GM23248 (cell line): ENCODE results near the gene LAMA2. TPM values are rescaled to one million over a fixed set of nuclear protein-coding genes. Genes with fewer than 3 reads are reported as not detected.
A peak's percentile ranks its signal among the peaks of the same experiment; 100 is the strongest.

Experiments used
- DNase-seq: peaks from one replicate; pipeline ENCODE4 v3.0.0-alpha.2; 2015
- H2AFZ ChIP-seq: fragments of 200-600 bp; sonication (generic); 2 replicates; pipeline ENCODE4 v1.6.1; 2016; ENCODE audit warnings: antibody characterized with exemption
- H3F3A ChIP-seq: fragments of 200-600 bp; sonication (generic); 2 replicates; pipeline ENCODE4 v1.6.1; 2016; ENCODE audit warnings: mild to moderate bottlenecking, antibody characterized with exemption, mixed run types; ENCODE audit not compliant: insufficient read depth
- H3K27ac ChIP-seq: fragments of 200-600 bp; sonication (generic); 2 replicates; pipeline ENCODE4 v1.5.1; 2016; ENCODE audit warnings: mild to moderate bottlenecking
- H3K27me3 ChIP-seq: fragments of 200-600 bp; sonication (generic); replicated peaks from 2 replicates; pipeline ENCODE4 v1.6.1; 2016; ENCODE audit warnings: mild to moderate bottlenecking; ENCODE audit not compliant: insufficient read depth
- H3K36me3 ChIP-seq: fragments of 200-600 bp; sonication (generic); 2 replicates; pipeline ENCODE4 v1.6.1; 2016; ENCODE audit warnings: low read depth, mild to moderate bottlenecking
- H3K4me1 ChIP-seq: fragments of 200-600 bp; sonication (generic); 2 replicates; pipeline ENCODE4 v1.6.1; 2016; ENCODE audit warnings: mild to moderate bottlenecking; ENCODE audit not compliant: insufficient read depth
- H3K4me2 ChIP-seq: fragments of 200-600 bp; sonication (generic); one replicate; pipeline ENCODE4 v1.6.1; 2016; ENCODE audit warnings: mild to moderate bottlenecking; ENCODE audit not compliant: unreplicated experiment
- H3K4me3 ChIP-seq: fragments of 200-600 bp; sonication (generic); 2 replicates; pipeline ENCODE4 v1.5.1; 2016; ENCODE audit warnings: mild to moderate bottlenecking
- H3K79me2 ChIP-seq: fragments of 200-600 bp; sonication (generic); 2 replicates; pipeline ENCODE4 v1.6.1; 2016; ENCODE audit warnings: mild to moderate bottlenecking; ENCODE audit not compliant: insufficient read depth
- H3K9ac ChIP-seq: fragments of 200-600 bp; sonication (generic); 2 replicates; pipeline ENCODE4 v1.6.1; 2016; ENCODE audit warnings: mild to moderate bottlenecking
- H3K9me2 ChIP-seq: fragments of 200-600 bp; sonication (generic); 2 replicates; pipeline ENCODE4 v1.6.1; 2016; ENCODE audit warnings: mixed run types, mild to moderate bottlenecking, moderate library complexity; ENCODE audit not compliant: insufficient read depth
- H3K9me3 ChIP-seq: fragments of 200-600 bp; sonication (generic); one replicate; pipeline ENCODE4 v1.6.1; 2017; ENCODE audit warnings: low read depth
- H4K20me1 ChIP-seq: fragments of 200-600 bp; sonication (generic); 2 replicates; pipeline ENCODE4 v1.6.0; 2016; ENCODE audit not compliant: insufficient read depth
- EZH2 ChIP-seq: fragments of 200-600 bp; sonication (generic); IDR thresholded peaks from 2 replicates; pipeline ENCODE4 v1.6.1; 2018; ENCODE audit warnings: antibody characterized with exemption, mild to moderate bottlenecking; ENCODE audit not compliant: insufficient read depth, poor library complexity, severe bottlenecking
- EZH2phosphoT487 ChIP-seq: fragments of 200-600 bp; sonication (generic); IDR thresholded peaks from 2 replicates; pipeline ENCODE4 v1.6.1; 2018; ENCODE audit warnings: antibody characterized with exemption, moderate library complexity, mild to moderate bottlenecking, low read depth; ENCODE audit not compliant: insufficient read depth
- WGBS, 2 experiments: methylation state at CpG; one replicate each; pipeline ENCODE4 v1.1.6; 2015 to 2017; ENCODE audit warnings: low lambda C conversion rate in 2 of 2, low coverage in 1 of 2; ENCODE audit errors: missing lambda C conversion rate in 2 of 2; 5-methylcytosine and 5-hydroxymethylcytosine counted together
- in situ Hi-C: fragments of 300-500 bp; cut with MboI; formaldehyde crosslinking; loops from 2 replicates; pipeline ENCODE4 v1.15.0; 2020
- polyA plus RNA-seq: library from polyadenylated mRNA; unstranded; fragments of >200 nt; fragmentation: Nextera tagmentation; extraction: Ambion mirVana; gene quantifications from 2 replicates; pipeline ENCODE4 v1.2.1, GENCODE V29; 2016
- total RNA-seq: library from RNA; depleted of rRNA; stranded (reverse); fragments of >200 nt; shearing (Covaris generic); gene quantifications from 2 replicates; pipeline ENCODE4 v1.2.3, GENCODE V29; 2014

Gene LAMA2
- total and polyA plus RNA-seq, 2 experiments from 2014 or later = 8.3 to 31.1 TPM

GRCh38 chr6:129345890-129346289 is 463.0 kb downstream of the LAMA2 start:
- no peaks in the 10 kb centered on the region for H3K36me3 ChIP-seq
- H3K27me3 ChIP-seq = no peaks in the 10 kb centered on the region
- no peaks in the 10 kb centered on the region for H3K9me2 ChIP-seq
- peak overlapping the region; percentile 25 for H2AFZ ChIP-seq
- H3K9ac ChIP-seq = peak overlapping the region; percentile 25; the same call in 1 of the 2 replicates
- H4K20me1 ChIP-seq = no peaks in the 10 kb centered on the region
- no peaks in the 10 kb centered on the region for H3K9me3 ChIP-seq
- 0 to 2% methylated on average over 2 of the region's 2 CpGs for WGBS, 2 experiments
- peak overlapping the region; percentile 51 for H3K27ac ChIP-seq
- no peak overlapping the region for H3K4me3 ChIP-seq
- peak; percentile 76 for DNase-seq
- H3K4me2 ChIP-seq = peak overlapping the region; percentile 63
- peaks cover 41% of the 10 kb centered on the region for H3K4me1 ChIP-seq
- H3K79me2 ChIP-seq = no peaks in the 10 kb centered on the region
- peaks cover 16% of the 10 kb centered on the region; the same call in 1 of the 2 replicates for H3F3A ChIP-seq
- no peak for TF ChIP-seq EZH2phosphoT487
- TF ChIP-seq EZH2 = no peak
- in situ Hi-C loops = no loop called here

- DNase-seq = no peak
- Histone ChIP-seq H3K4me3 (no peak overlapping the region), H3K27ac (no peak overlapping the region), H4K20me1 (no peaks in the 10 kb centered on the region), H3K36me3 (no peaks in the 10 kb centered on the region), H2AFZ (no peak overlapping the region), H3K4me1 (peaks cover 38% of the 10 kb centered on the region), H3K4me2 (no peak overlapping the region), H3K9ac (no peak overlapping the region), H3K9me3 (no peaks in the 10 kb centered on the region), H3K9me2 (no peaks in the 10 kb centered on the region), H3F3A (peaks cover 8% of the 10 kb centered on the region; the same call in 1 of the 2 replicates), H3K27me3 (no peaks in the 10 kb centered on the region), H3K79me2 (no peaks in the 10 kb centered on the region)
- 95 to 100% methylated on average over 2 of the region's 2 CpGs for WGBS, 2 experiments
- in situ Hi-C loops = no loop called here
- TF ChIP-seq EZH2phosphoT487 (no peak), EZH2 (no peak)
Measured at GRCh38 chr6:129346964-129347363, 464.0 kb downstream of the LAMA2 start.

- H3K36me3 ChIP-seq = no peaks in the 10 kb centered on the region
- no peak for TF ChIP-seq EZH2
- TF ChIP-seq EZH2phosphoT487 = no peak
- no peaks in the 10 kb centered on the region for H3K79me2 ChIP-seq
- no peaks in the 10 kb centered on the region for H3K9me2 ChIP-seq
- H3K27ac ChIP-seq = no peak overlapping the region
- peaks cover 19% of the 10 kb centered on the region for H3K4me1 ChIP-seq
- H3K9ac ChIP-seq = no peak overlapping the region
- no peaks in the 10 kb centered on the region for H3K27me3 ChIP-seq
- H3K9me3 ChIP-seq = no peaks in the 10 kb centered on the region
- H2AFZ ChIP-seq = no peak overlapping the region
- no peak overlapping the region for H3K4me3 ChIP-seq
- WGBS, 2 experiments = 96 to 100% methylated on average over 2 of the region's 2 CpGs
- in situ Hi-C loops = no loop called here
- H3K4me2 ChIP-seq = no peak overlapping the region
- no peak for DNase-seq
- peaks cover 5% of the 10 kb centered on the region; the same call in 1 of the 2 replicates for H3F3A ChIP-seq
- H4K20me1 ChIP-seq = no peaks in the 10 kb centered on the region
Measured at GRCh38 chr6:129350278-129350677, 467.3 kb downstream of the LAMA2 start.

GRCh38 chr6:129351807-129352206 is 468.9 kb downstream of the LAMA2 start:
- no peaks in the 10 kb centered on the region for H3K36me3 ChIP-seq
- no peaks in the 10 kb centered on the region for H3F3A ChIP-seq
- no peaks in the 10 kb centered on the region for H3K9me3 ChIP-seq
- no peaks in the 10 kb centered on the region for H3K9me2 ChIP-seq
- H3K4me2 ChIP-seq = no peak overlapping the region
- DNase-seq = no peak
- no peak overlapping the region for H2AFZ ChIP-seq
- H3K27ac ChIP-seq = no peak overlapping the region
- no peaks in the 10 kb centered on the region for H3K79me2 ChIP-seq
- 0 out of 2 replicates have a peak, but pooled peaks cover 6% of the 10 kb centered on the region for H3K4me1 ChIP-seq
- 80 to 84% methylated on average over 1 of the region's 1 CpG for WGBS, 2 experiments
- no peak overlapping the region for H3K4me3 ChIP-seq
- in situ Hi-C loops = no loop called here
- H3K9ac ChIP-seq = no peak overlapping the region
- no peaks in the 10 kb centered on the region for H3K27me3 ChIP-seq
- H4K20me1 ChIP-seq = no peaks in the 10 kb centered on the region
- TF ChIP-seq EZH2 (no peak), EZH2phosphoT487 (no peak)

GRCh38 chr6:129353067-129353466 is 470.1 kb downstream of the LAMA2 start:
- 97 to 98% methylated on average over 9 of the region's 9 CpGs for WGBS, 2 experiments
- DNase-seq = no peak
- no peaks in the 10 kb centered on the region for H3K79me2 ChIP-seq
- no peaks in the 10 kb centered on the region for H3K27me3 ChIP-seq
- H3K9me3 ChIP-seq = no peaks in the 10 kb centered on the region
- H3K4me2 ChIP-seq = no peak overlapping the region
- H3K4me1 ChIP-seq = 0 out of 2 replicates have a peak, but pooled peaks cover 6% of the 10 kb centered on the region
- no peak overlapping the region for H3K27ac ChIP-seq
- H3F3A ChIP-seq = no peaks in the 10 kb centered on the region
- H3K9me2 ChIP-seq = no peaks in the 10 kb centered on the region
- H3K9ac ChIP-seq = no peak overlapping the region
- no peaks in the 10 kb centered on the region for H4K20me1 ChIP-seq
- in situ Hi-C loops = no loop called here
- TF ChIP-seq EZH2 = no peak
- no peak for TF ChIP-seq EZH2phosphoT487
- no peak overlapping the region for H3K4me3 ChIP-seq
- no peak overlapping the region for H2AFZ ChIP-seq
- H3K36me3 ChIP-seq = no peaks in the 10 kb centered on the region
